Measurements from ENCODE around the gene IFT57. TPM values are rescaled to one million over a fixed set of nuclear protein-coding genes. Genes with fewer than 3 reads are reported as not detected.
A peak's percentile ranks its signal among the peaks of the same experiment; 100 is the strongest.

Gene IFT57
- total RNA-seq, 2 experiments from 2014 or later: 26.2 to 27.7 TPM

GRCh38 chr3:108239082-108239481 is 16.9 kb upstream of the IFT57 start:
- intact Hi-C loops (cut with micrococcal nuclease): no loop called here
- peaks cover 1% of the 10 kb centered on the region for H3K27me3 Mint-ChIP-seq (ENCODE audit: low read depth)
- peaks cover 2% of the 10 kb centered on the region for H3K4me1 Mint-ChIP-seq (ENCODE audit: low read depth)
- CTCF ChIA-PET: interaction anchor here (0.6 kb wide), 1 partner anchor 1463 kb away, joined by 3 read pairs; no protein-coding TSS in a partner anchor
- DNase-seq: no peak
- H3K36me3 Mint-ChIP-seq (ENCODE audit: low read depth): peaks cover 4% of the 10 kb centered on the region
- no peak overlapping the region for H3K4me3 Mint-ChIP-seq
- peaks cover 2% of the 10 kb centered on the region for H3K9me3 Mint-ChIP-seq
- no peak overlapping the region for H3K27ac Mint-ChIP-seq

GRCh38 chr3:108235290-108235689 is 13.1 kb upstream of the IFT57 start:
- DNase-seq: no peak
- no peaks in the 10 kb centered on the region for H3K27me3 Mint-ChIP-seq (ENCODE audit: low read depth)
- CTCF ChIA-PET: no interaction called here
- intact Hi-C loops (cut with micrococcal nuclease): no loop called here
- H3K27ac Mint-ChIP-seq: no peak overlapping the region
- H3K36me3 Mint-ChIP-seq (ENCODE audit: low read depth): no peaks in the 10 kb centered on the region
- no peaks in the 10 kb centered on the region for H3K9me3 Mint-ChIP-seq
- H3K4me1 Mint-ChIP-seq (ENCODE audit: low read depth): no peaks in the 10 kb centered on the region
- H3K4me3 Mint-ChIP-seq: no peak overlapping the region

GRCh38 chr3:108234387-108234957 is 12.2 kb upstream of the IFT57 start:
- Mint-ChIP-seq H3K27ac (no peak overlapping the region), H3K4me1 (ENCODE audit: low read depth) (no peaks in the 10 kb centered on the region), H3K9me3 (no peaks in the 10 kb centered on the region), H3K27me3 (ENCODE audit: low read depth) (no peaks in the 10 kb centered on the region), H3K36me3 (ENCODE audit: low read depth) (no peaks in the 10 kb centered on the region), H3K4me3 (no peak overlapping the region)
- intact Hi-C loops (cut with micrococcal nuclease): no loop called here
- CTCF ChIA-PET: no interaction called here
- DNase-seq: no peak

GRCh38 chr3:108228286-108228685 is 6.1 kb upstream of the IFT57 start:
- Mint-ChIP-seq H3K27me3 (ENCODE audit: low read depth) (no peaks in the 10 kb centered on the region), H3K4me3 (no peak overlapping the region), H3K4me1 (ENCODE audit: low read depth) (peaks cover 22% of the 10 kb centered on the region), H3K27ac (no peak overlapping the region), H3K36me3 (ENCODE audit: low read depth) (no peaks in the 10 kb centered on the region), H3K9me3 (no peaks in the 10 kb centered on the region)
- intact Hi-C loops (cut with micrococcal nuclease): loop anchor here (2.0 kb wide), 1 partner anchor 15 kb away; no protein-coding TSS in a partner anchor
- no peak for DNase-seq
- CTCF ChIA-PET: interaction anchor here (0.6 kb wide), 1 partner anchor 43 kb away, joined by 3 read pairs; no protein-coding TSS in a partner anchor

GRCh38 chr3:108227131-108227530 is 4.9 kb upstream of the IFT57 start:
- peaks cover 2% of the 10 kb centered on the region for H3K36me3 Mint-ChIP-seq (ENCODE audit: low read depth)
- intact Hi-C loops (cut with micrococcal nuclease): no loop called here
- H3K4me3 Mint-ChIP-seq: no peak overlapping the region
- H3K27me3 Mint-ChIP-seq (ENCODE audit: low read depth): no peaks in the 10 kb centered on the region
- no peak overlapping the region for H3K27ac Mint-ChIP-seq
- peaks cover 22% of the 10 kb centered on the region for H3K4me1 Mint-ChIP-seq (ENCODE audit: low read depth)
- DNase-seq: no peak
- CTCF ChIA-PET: no interaction called here
- no peaks in the 10 kb centered on the region for H3K9me3 Mint-ChIP-seq

- peaks cover 35% of the 10 kb centered on the region for H3K4me1 Mint-ChIP-seq (ENCODE audit: low read depth)
- DNase-seq: no peak
- CTCF ChIA-PET: interaction anchor here (0.7 to 1.1 kb wide), 3 partner anchors 145 to 297 kb away, joined by 3 read pairs; no protein-coding TSS in a partner anchor
- intact Hi-C loops (cut with micrococcal nuclease): no loop called here
- H3K36me3 Mint-ChIP-seq (ENCODE audit: low read depth): peaks cover 2% of the 10 kb centered on the region
- H3K27me3 Mint-ChIP-seq (ENCODE audit: low read depth): no peaks in the 10 kb centered on the region
- no peaks in the 10 kb centered on the region for H3K9me3 Mint-ChIP-seq
- no peak overlapping the region for H3K27ac Mint-ChIP-seq
- H3K4me3 Mint-ChIP-seq: no peak overlapping the region
Measured at GRCh38 chr3:108225221-108225620, 3.0 kb upstream of the IFT57 start.

- no peak for DNase-seq
- intact Hi-C loops (cut with micrococcal nuclease): loop anchor here (2.0 to 5.0 kb wide), 6 partner anchors 183 to 792 kb away; partner anchors contain the start of genes BBX, CIP2A, DZIP3 and TRAT1
- H3K9me3 Mint-ChIP-seq: no peaks in the 10 kb centered on the region
- no peaks in the 10 kb centered on the region for H3K27me3 Mint-ChIP-seq (ENCODE audit: low read depth)
- H3K27ac Mint-ChIP-seq: peak overlapping the region; percentile 97
- H3K4me1 Mint-ChIP-seq (ENCODE audit: low read depth): peaks cover 45% of the 10 kb centered on the region
- peak overlapping the region; percentile 97 for H3K4me3 Mint-ChIP-seq
- H3K36me3 Mint-ChIP-seq (ENCODE audit: low read depth): peaks cover 2% of the 10 kb centered on the region
- CTCF ChIA-PET: interaction anchor here (0.7 to 2.3 kb wide), 9 partner anchors 69 to 296 kb away, joined by 3 to 8 read pairs (median 4); no protein-coding TSS in a partner anchor
Measured at GRCh38 chr3:108223928-108224327, 1.7 kb upstream of the IFT57 start.

- H3K36me3 Mint-ChIP-seq (ENCODE audit: low read depth): peaks cover 2% of the 10 kb centered on the region
- no peak for DNase-seq
- H3K9me3 Mint-ChIP-seq: no peaks in the 10 kb centered on the region
- H3K4me1 Mint-ChIP-seq (ENCODE audit: low read depth): peaks cover 42% of the 10 kb centered on the region
- peak overlapping the region; percentile 97 for H3K27ac Mint-ChIP-seq
- no peaks in the 10 kb centered on the region for H3K27me3 Mint-ChIP-seq (ENCODE audit: low read depth)
- H3K4me3 Mint-ChIP-seq: peak overlapping the region; percentile 97
- intact Hi-C loops (cut with micrococcal nuclease): loop anchor here (1.0 to 5.0 kb wide), 11 partner anchors 70 to 791 kb away; partner anchors contain the start of genes BBX, CIP2A, DZIP3 and TRAT1
- CTCF ChIA-PET: interaction anchor here (1.1 to 2.3 kb wide), 7 partner anchors 56 to 184 kb away, joined by 3 to 8 read pairs (median 4); no protein-coding TSS in a partner anchor
Measured at GRCh38 chr3:108222853-108223565, 785 bp upstream of the IFT57 start.

- no peak for DNase-seq
- Mint-ChIP-seq H3K4me1 (ENCODE audit: low read depth) (peaks cover 46% of the 10 kb centered on the region), H3K36me3 (ENCODE audit: low read depth) (peaks cover 6% of the 10 kb centered on the region), H3K9me3 (no peaks in the 10 kb centered on the region), H3K4me3 (peak overlapping the region; percentile 97), H3K27ac (peak overlapping the region; percentile 97), H3K27me3 (ENCODE audit: low read depth) (no peaks in the 10 kb centered on the region)
- intact Hi-C loops (cut with micrococcal nuclease): loop anchor here (2.0 to 5.0 kb wide), 4 partner anchors 19 to 789 kb away; no protein-coding TSS in a partner anchor
- CTCF ChIA-PET: interaction anchor here (1.5 kb wide), 1 partner anchor 69 kb away, joined by 4 read pairs; no protein-coding TSS in a partner anchor
Measured at GRCh38 chr3:108221393-108221792, 831 bp downstream of the IFT57 start.

GRCh38 chr3:108219336-108219735 is 2.9 kb downstream of the IFT57 start:
- no peak overlapping the region for H3K4me3 Mint-ChIP-seq
- H3K27me3 Mint-ChIP-seq (ENCODE audit: low read depth): no peaks in the 10 kb centered on the region
- no peak for DNase-seq
- H3K27ac Mint-ChIP-seq: no peak overlapping the region
- H3K4me1 Mint-ChIP-seq (ENCODE audit: low read depth): peaks cover 47% of the 10 kb centered on the region
- CTCF ChIA-PET: no interaction called here
- peaks cover 12% of the 10 kb centered on the region for H3K36me3 Mint-ChIP-seq (ENCODE audit: low read depth)
- intact Hi-C loops (cut with micrococcal nuclease): no loop called here
- H3K9me3 Mint-ChIP-seq: no peaks in the 10 kb centered on the region

- Mint-ChIP-seq H3K27me3 (ENCODE audit: low read depth) (no peaks in the 10 kb centered on the region), H3K4me1 (ENCODE audit: low read depth) (peaks cover 41% of the 10 kb centered on the region), H3K4me3 (no peak overlapping the region), H3K27ac (no peak overlapping the region), H3K9me3 (no peaks in the 10 kb centered on the region), H3K36me3 (ENCODE audit: low read depth) (peaks cover 14% of the 10 kb centered on the region)
- no peak for DNase-seq
- intact Hi-C loops (cut with micrococcal nuclease): no loop called here
- CTCF ChIA-PET: no interaction called here
Measured at GRCh38 chr3:108218811-108219210, 3.4 kb downstream of the IFT57 start.

- no peak overlapping the region for H3K4me3 Mint-ChIP-seq
- H3K9me3 Mint-ChIP-seq: no peaks in the 10 kb centered on the region
- H3K36me3 Mint-ChIP-seq (ENCODE audit: low read depth): peaks cover 27% of the 10 kb centered on the region
- no peak overlapping the region for H3K27ac Mint-ChIP-seq
- CTCF ChIA-PET: no interaction called here
- H3K27me3 Mint-ChIP-seq (ENCODE audit: low read depth): no peaks in the 10 kb centered on the region
- peaks cover 29% of the 10 kb centered on the region for H3K4me1 Mint-ChIP-seq (ENCODE audit: low read depth)
- intact Hi-C loops (cut with micrococcal nuclease): no loop called here
- no peak for DNase-seq
Measured at GRCh38 chr3:108215871-108216270, 6.4 kb downstream of the IFT57 start.
